GM12878 (cell line): ENCODE data around the gene MRTFA.

Experiments used
- ASH2L ChIP-seq: fragments of 300-600, 200-600 bp; sonication (generic); IDR thresholded peaks from 2 replicates; pipeline ENCODE4 v1.6.1; 2017; ENCODE audit warnings: low read depth, mild to moderate bottlenecking, borderline replicate concordance
- CEBPZ ChIP-seq: fragments of 150-350 bp; IDR thresholded peaks from 2 replicates; pipeline ENCODE4 v1.6.1; 2016; ENCODE audit warnings: low read depth, low read length
- CTCF ChIP-seq, 3 experiments: IDR thresholded peaks in 2 of 3; conservative IDR thresholded peaks in 1 of 3; 2 replicates each; pipeline ENCODE4 v1.5.1; 2011; ENCODE audit warnings: low read depth in 3 of 3, low read length in 3 of 3, mild to moderate bottlenecking in 3 of 3, control low read depth in 2 of 3, moderate library complexity in 2 of 3, inconsistent platforms in 1 of 3, mixed read lengths in 1 of 3; ENCODE audit not compliant: control insufficient read depth in 2 of 3, insufficient read depth in 1 of 3; ENCODE audit errors: extremely low read depth in 1 of 3
- JUND ChIP-seq: IDR thresholded peaks from 2 replicates; pipeline ENCODE4 v1.6.1; 2012; ENCODE audit warnings: low read depth, mild to moderate bottlenecking, low read length, improper control_type of control experiment, moderate library complexity
- LARP7 ChIP-seq: fragments of 450-650 bp; IDR thresholded peaks from 2 replicates; pipeline ENCODE4 v1.6.1; 2017; ENCODE audit warnings: mild to moderate bottlenecking
- POLR2A ChIP-seq: IDR thresholded peaks from 2 replicates; pipeline ENCODE4 v1.6.1; 2011; ENCODE audit warnings: low read depth, mild to moderate bottlenecking, low read length
- REST ChIP-seq: IDR thresholded peaks from 2 replicates; pipeline ENCODE4 v1.6.1; 2012; ENCODE audit warnings: mild to moderate bottlenecking, low read depth, low read length
- SMARCA5 ChIP-seq: fragments of 450-650 bp; IDR thresholded peaks from 2 replicates; pipeline ENCODE4 v1.6.1; 2017; ENCODE audit warnings: mild to moderate bottlenecking
- STAT1 ChIP-seq: fragments of 450-650 bp; conservative IDR thresholded peaks from 2 replicates; pipeline ENCODE4 v1.6.1; 2014; ENCODE audit warnings: antibody characterized with exemption, mild to moderate bottlenecking
- ZNF217 ChIP-seq: fragments of 450-650 bp; IDR thresholded peaks from 2 replicates; pipeline ENCODE4 v1.6.1; 2017; ENCODE audit warnings: antibody characterized with exemption, mild to moderate bottlenecking

- TF ChIP-seq CTCF (IDR thresholded peaks at IDR 0.05 in 2 of 3, conservative IDR thresholded peaks at IDR 0.05 in 1 of 3; ENCODE audit: control insufficient read depth in 2 of 3, extremely low read depth in 1 of 3, insufficient read depth in 1 of 3, low read depth in 3 of 3, low read length in 3 of 3) (no peak), LARP7 (no peak), POLR2A (no peak), ZNF217 (no peak), CEBPZ (no peak), ASH2L (no peak), REST (no peak), SMARCA5 (no peak), JUND (no peak), STAT1 (no peak)
Measured at GRCh38 chr22:40540265-40540664, 96.3 kb downstream of the MRTFA start.
